GM11168 (cell line): ENCODE measurements around the gene RRAS.

Source experiments
- in situ Hi-C: fragments of 300-500 bp; cut with MboI; formaldehyde crosslinking; loops from one replicate; pipeline ENCODE4 v1.12.0; 2022; ENCODE audit warnings: low sequenced_read_pairs; ENCODE audit not compliant: unreplicated experiment

The RRAS gene

GRCh38 chr19:49599378-49600295 lies 40.3 kb downstream of the RRAS start:
- in situ Hi-C loops = no loop called here

DNA sequence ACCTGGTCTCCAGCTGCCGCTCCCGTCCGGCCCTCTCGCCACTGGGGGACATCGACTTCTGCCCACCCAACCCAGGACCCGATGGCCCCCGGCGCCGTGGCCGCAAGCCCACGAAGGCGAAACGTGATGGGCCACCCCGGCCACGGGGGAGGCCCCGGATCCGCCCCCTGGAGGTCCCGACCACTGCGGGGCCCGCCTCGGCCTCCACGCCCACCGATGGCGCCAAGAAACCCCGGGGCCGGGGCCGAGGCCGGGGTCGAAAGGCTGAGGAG lies 42.3 kb downstream of the RRAS start:
- in situ Hi-C loops = no loop called here

- in situ Hi-C loops = no loop called here
Observed at GRCh38 chr19:49596954-49597702, 42.8 kb downstream of the RRAS start.

GRCh38 chr19:49596407-49596806 lies 43.5 kb downstream of the RRAS start:
- in situ Hi-C loops = no loop called here

GRCh38 chr19:49595819-49596404 lies 44.0 kb downstream of the RRAS start:
- in situ Hi-C loops = no loop called here

DNA sequence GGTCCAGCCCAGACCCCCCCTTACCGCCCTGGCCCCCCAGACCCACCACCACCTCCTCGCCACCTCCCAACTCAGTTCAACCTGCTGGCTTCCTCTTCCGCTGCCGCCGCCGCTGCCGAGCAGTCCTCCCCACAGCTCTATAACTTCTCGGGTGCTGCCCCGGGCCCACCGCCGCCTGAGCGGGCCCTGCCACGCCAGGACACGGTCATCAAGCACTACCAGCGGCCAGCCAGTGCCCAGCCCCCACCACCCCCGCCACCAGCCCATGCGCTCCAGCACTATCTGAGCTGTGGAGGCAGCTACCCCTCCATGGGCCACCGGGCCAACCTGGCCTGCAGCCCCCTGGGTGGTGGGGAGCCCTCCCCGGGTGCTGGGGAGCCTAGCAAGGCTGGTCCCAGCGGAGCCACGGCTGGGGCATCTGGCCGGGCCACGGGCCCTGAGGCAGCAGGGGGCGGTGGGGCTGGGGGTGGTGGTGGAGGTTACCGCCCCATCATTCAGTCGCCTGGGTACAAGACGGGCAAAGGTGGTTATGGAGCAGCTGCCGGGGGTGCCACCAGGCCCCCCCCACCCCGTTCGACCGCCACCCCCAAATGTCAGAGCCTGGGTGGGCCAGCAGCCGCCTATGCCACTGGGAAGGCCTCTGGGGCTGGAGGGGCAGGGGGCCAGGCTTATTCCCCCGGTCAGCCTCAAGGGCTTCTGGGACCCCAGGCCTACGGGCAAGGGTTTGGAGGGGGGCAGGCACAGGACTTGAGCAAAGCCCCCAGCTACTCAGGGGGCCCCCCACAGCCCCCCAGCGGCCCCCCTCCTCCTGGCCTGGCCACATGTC lies 44.7 kb downstream of the RRAS start:
- in situ Hi-C loops = no loop called here

- in situ Hi-C loops = no loop called here
Observed at GRCh38 chr19:49594157-49594992, 45.6 kb downstream of the RRAS start.

DNA sequence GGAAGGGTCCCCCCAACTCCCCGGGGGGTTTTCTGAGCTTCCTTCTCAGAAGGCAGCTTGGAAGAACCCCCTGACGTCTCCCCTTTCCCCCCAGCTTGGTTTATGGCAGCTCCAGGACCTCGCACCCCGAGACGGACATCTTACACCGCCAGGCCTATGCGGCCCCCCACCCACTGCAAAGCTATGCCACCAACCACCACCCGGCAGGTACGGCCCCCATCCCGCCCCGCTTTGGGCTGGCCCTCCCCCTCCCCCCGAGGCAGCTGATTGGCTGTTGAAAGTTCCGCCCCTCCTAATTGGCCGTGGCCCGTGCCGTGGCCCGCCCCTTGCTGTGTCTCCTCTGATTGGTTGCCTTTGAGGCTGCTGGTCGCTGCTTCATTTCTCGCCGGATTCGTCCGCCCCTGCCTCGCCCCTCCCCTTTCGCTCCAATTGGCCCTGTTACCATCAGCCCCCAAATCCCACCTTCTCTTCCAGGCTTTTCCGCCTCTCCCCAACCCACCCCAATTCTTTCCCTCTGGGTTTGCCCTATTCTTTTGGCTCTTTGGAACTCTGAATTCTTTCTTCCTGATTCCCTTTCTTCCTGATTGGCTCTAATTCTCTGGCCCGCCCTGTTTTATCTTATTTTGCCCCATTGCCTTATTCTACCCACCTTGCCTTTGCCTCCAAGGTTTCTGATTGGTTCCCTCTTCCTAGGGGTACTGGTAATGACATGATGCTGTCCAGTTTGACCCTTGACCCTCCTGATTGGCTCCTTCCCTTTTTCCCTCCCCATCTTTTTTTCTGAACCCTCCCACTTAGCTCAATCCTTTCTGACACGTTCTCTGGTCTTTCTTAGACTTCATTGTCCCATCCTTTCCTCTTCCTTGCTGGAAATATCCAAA lies 46.5 kb downstream of the RRAS start:
- in situ Hi-C loops = no loop called here

DNA sequence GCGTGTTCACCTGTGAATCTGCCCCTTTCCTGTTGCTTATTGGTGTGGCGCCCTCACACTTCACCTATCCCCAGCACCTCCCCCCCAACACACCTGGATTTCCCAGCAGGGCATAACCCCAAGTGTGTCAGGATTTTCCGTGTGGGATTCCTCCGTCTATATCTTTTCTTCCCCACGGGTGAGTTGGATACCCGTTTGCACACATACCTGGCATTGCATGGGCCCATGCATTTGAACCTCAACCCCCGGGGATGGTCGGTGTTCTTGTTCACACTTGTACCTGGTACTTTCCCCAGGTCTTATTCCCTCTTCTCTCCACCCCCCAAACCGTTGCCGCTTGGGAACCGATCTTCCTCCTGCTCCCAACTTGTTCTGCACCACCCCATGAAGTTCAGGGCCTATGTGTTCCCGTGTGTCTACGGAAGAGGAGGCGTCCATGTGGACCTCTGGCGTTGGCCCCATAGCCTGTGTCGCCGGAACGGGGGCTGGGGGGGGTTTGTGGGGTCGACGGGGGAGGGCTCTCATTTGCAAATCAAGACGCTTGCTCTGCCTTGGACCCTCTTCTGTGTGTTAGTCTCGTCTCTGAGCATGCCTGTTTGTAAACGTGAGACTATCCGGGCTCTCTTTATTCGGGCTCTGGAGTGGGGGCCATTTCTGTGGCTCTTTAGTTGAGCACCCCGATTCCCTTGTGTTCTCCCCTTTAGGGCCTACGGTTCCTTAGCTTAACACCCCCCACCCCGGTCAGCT lies 47.3 kb downstream of the RRAS start:
- in situ Hi-C loops = no loop called here

DNA sequence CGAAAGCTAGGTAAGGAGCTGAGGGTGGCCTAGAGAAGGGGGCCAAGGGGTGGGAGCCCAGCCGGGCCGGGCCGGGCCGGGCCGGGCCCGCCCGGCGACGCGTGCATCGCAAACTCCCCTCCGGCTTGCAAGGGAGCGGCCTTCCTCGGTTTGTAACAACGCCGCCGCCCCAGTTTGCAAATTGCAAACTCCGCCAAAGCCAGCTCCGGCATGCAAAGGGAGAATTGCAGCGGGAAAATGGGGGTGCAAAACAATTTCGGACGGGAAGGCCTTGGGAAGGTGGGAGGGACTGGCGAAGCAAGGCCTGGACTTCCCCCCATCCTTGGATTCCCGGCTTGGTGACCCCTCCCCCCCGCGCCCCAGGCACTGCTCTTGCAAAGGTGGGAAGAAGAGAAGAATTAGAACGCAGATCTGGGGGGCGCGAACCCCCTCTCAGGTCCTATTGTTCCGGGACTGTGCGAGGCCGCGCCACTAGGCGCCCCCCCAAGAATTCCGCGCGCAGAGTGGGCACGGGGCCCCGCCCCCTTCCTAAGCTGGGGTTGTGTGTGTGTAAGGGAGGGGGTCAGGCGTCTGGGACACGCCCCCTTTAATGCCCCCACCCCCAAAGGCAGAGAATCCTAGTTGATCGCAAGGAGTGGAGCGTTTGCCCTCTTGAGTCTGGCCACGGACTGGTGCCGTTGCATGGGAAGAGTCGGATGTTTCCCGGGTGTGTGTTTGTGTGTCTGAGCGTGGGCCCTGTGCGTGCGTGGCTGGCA lies 48.0 kb downstream of the RRAS start:
- in situ Hi-C loops = no loop called here

DNA sequence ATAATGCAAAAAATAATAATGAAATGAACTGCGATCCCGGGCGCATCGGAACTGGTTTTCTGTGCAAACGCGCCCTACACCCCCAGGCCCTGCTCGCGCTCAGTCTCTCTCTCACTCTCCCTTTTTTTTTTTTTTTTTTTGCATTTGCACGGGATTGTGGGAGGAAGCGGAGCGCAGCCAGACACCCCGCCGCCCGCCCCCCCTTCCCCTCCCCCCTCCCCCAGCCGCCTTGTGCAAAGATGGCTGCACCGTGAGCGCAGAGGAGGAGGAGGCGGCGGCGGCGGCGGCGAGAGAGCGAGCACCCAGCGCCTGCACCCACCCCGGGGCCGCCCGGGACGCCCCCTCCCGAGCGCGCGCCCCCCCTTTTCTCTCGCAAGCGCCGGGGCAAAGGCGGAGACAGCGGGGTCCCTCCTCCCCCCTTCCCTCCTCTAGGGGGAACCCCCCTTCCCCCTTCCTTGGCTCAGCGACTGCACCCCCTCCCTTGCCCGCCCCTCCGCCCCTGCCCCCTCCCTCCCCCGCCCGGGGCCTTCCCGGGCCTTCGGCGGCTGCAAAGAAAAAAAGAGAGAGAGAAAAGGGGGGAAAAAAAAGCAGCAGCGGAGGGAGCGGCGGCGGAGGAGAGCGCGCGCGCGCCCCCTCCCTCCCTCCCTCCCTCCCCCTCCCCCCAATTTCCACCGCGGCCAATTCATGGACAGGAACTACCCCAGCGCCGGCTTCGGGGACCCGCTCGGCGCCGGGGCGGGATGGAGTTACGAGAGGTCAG lies 48.8 kb downstream of the RRAS start, which contains the start of gene PRR12:
Gene PRR12 (plus strand): TSS at position 212 of the 760 bp plus-strand sequence. CDS start 473 bp downstream, at position 685.
- in situ Hi-C loops = no loop called here

DNA sequence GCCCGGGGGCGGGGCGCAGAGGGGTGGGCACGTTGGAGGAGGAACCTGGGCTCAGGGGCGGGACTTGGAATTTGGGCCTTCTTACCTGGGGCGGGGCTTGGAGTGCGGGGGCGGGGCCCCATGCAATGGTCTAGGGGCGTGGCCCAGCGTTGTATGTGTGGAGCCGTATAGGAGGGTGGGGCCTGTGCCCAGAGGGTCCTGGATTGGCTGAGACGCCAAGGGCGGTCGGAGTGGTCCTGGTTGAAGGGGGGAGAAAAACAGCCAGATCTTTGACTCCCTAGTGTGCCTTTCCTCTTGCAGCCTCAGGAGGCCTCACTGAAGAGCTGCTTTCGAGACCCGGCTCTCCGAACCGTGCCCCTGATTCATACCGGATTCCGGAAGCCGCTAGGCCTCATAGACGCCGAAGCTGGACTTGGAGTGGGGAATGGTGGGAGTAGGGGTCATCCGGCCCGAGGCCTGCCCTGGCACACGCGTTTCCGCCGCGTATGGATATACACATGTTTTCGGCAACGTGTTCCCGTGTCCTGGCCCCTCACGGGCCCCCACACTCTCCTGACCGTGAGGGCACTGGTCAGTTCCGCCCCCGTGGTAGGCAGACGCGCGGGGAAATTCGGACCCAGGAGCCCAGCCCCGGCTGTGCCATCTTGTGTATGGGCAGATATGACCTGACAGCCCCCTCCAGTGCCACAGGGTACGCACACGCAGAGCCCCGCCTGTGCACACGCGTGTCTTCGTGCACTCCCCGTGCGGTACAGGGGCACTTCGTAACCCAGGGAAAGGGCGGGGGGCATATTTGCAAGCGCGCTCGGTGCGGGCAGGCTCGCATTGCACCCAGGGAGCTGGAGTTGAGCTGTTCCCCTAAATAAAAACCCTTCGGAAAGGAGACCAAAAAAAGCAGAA lies 49.6 kb downstream of the RRAS start:
- in situ Hi-C loops = no loop called here

- in situ Hi-C loops = no loop called here
Observed at GRCh38 chr19:49589502-49589905, 50.4 kb downstream of the RRAS start.

DNA sequence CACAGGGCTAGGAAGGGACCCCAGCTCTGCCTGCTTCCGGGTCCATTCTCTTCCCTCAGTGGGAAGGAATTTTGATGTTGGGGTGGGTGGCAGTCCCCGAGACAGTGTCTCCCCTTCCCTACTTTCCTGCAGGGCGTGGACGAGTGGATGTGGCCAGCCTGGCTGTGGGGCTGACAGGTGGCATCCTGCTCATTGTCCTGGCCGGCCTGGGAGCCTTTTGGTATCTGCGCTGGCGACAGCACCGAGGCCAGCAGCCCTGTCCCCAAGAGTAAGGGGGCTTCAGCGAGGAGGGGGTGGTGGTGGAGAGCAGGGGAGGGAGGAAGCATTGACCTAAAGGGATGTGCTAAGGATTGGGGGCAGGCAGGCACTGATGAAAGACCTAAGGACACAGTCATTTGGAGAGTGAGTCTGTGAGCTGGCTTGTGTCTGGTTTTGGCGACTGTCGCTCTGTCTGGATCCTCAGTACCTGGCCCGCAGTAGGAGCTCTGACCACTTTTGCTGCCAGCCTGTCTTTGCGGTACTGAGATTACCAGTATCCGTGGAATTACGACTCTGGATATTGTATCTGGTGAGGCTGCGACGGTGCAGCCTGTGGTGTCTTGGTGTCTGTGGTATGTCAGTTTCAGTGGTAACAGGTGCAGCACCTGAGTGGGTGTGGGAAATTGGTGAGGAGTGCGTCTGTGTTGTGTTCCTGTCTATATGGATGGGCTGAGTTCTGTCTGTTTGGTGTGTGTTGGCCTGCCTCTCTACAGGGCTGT lies 51.4 kb downstream of the RRAS start:
- in situ Hi-C loops = no loop called here

- in situ Hi-C loops = no loop called here
Observed at GRCh38 chr19:49587227-49587626, 52.7 kb downstream of the RRAS start.
